Tibial artery (tissue), 4 donors: ENCODE results near the gene ZNF180.

Experiments used
- DNase-seq, 2 donors: peaks; one replicate each; pipeline ENCODE4 v3.0.0-alpha.2; 2019
- H3K27ac ChIP-seq, 2 donors: fragments of 200-600 bp; sonication (generic) in 1 of 2; 1 replicate in 1 of 2; 2 replicates in 1 of 2; pipeline ENCODE4 v1.5.1; 2018 to 2019; ENCODE audit warnings: mild to moderate bottlenecking in 1 of 2
- H3K27me3 ChIP-seq, 2 donors: fragments of 200-600 bp; sonication (generic) in 1 of 2; one replicate each; pipeline versions ENCODE4 v1.5.1 to v1.6.0; 2016 to 2019
- H3K36me3 ChIP-seq, 3 donors: fragments of 200-600 bp; sonication (generic) in 2 of 3; one replicate each; pipeline ENCODE4 v1.5.1; 2016 to 2019; ENCODE audit warnings: mild to moderate bottlenecking in 2 of 3
- H3K4me1 ChIP-seq, 4 donors: fragments of 200-600 bp; sonication (generic) in 2 of 4; 1 replicate in 3 of 4; 2 replicates in 1 of 4; pipeline ENCODE4 v1.5.1; 2016 to 2019
- H3K4me3 ChIP-seq, 2 donors: fragments of 200-600 bp; sonication (generic) in 1 of 2; 1 replicate in 1 of 2; 2 replicates in 1 of 2; pipeline ENCODE4 v1.5.1; 2018 to 2019; ENCODE audit warnings: mild to moderate bottlenecking in 2 of 2
- H3K9me3 ChIP-seq, 3 donors: fragments of 200-600 bp; sonication (generic) in 1 of 3; one replicate each; pipeline ENCODE4 v1.5.1; 2016 to 2019
- intact Hi-C: fragments of 100-400 bp; cut with DNase I; formaldehyde crosslinking; loops from one replicate; pipeline ENCODE4 v1.15.0; 2023; ENCODE audit warnings: low total_unique reads
- TF ChIP-seq, protein P1 (sequence below), 2 experiments: fragments of 200-600 bp in 1 of 2; fragments of 450-650 bp in 1 of 2; IDR thresholded peaks; one replicate each; pipeline ENCODE4 v1.5.1; 2017 to 2019; ENCODE audit warnings: antibody characterized with exemption in 2 of 2, mild to moderate bottlenecking in 1 of 2, moderate library complexity in 1 of 2

The ZNF180 gene

DNA sequence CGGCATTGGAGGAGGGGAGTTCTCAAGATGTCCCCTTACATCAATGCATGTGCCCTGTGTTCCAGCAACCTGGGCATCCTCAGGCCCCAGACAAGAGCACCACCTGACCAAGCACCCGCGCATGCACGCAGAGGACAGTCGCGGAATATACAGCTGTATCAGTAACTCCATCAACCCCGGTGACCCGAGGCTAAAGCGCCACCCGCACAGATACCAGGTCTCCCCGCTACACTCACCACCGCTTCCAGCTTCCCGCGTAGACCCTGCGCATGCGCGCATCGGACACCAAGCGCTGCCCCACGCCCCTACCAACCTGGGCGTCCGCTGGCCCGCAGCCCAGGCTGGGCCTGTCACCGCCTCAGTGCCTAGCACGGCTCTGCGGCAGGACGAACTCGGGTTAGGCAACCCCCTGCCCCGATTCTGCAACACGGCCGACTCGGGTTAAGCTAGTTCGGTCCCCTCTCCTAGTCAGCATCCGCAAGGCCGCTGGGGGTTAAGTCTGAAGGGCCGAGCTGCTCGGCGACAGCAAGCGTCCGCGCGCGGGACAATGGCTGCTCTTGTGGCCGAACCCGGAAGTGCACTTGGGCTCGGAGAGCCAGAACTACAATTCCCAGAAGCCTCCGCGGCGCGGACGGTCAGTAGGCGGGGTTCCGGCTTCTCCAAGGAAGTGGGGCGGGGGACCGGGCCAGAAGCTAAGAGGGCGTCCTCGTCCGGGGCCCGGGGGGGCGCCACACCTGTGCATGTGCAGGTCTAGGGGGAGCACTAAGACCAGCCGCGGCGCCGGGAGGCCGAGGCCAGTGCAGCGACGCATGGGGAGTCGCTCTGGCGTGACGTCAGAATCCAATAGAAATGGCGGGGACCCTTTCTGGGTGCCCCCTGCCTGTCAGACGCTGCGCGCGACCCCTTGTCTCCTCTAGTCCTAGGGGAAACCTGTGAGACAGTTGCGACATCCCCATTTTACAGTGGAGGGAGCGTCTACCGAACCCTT is at the start of gene ZNF180:
ZNF180 (minus strand) TSS at position 561 of the 988 bp plus-strand sequence. CDS start 3,188 bp downstream, outside the sequence.
- DNase-seq = peak; percentile 92 to 95
- H3K4me3 ChIP-seq = peak within 1 kb of the TSS; percentile 63 to 82
- H3K36me3 ChIP-seq = peaks cover 23 to 38% (median 33%) of the 10 kb centered on the region in 3 donors
- H3K4me1 ChIP-seq = peaks cover 0 to 18% (median 14%) of the 10 kb centered on the region in 4 donors
- TF ChIP-seq, protein P1, sequence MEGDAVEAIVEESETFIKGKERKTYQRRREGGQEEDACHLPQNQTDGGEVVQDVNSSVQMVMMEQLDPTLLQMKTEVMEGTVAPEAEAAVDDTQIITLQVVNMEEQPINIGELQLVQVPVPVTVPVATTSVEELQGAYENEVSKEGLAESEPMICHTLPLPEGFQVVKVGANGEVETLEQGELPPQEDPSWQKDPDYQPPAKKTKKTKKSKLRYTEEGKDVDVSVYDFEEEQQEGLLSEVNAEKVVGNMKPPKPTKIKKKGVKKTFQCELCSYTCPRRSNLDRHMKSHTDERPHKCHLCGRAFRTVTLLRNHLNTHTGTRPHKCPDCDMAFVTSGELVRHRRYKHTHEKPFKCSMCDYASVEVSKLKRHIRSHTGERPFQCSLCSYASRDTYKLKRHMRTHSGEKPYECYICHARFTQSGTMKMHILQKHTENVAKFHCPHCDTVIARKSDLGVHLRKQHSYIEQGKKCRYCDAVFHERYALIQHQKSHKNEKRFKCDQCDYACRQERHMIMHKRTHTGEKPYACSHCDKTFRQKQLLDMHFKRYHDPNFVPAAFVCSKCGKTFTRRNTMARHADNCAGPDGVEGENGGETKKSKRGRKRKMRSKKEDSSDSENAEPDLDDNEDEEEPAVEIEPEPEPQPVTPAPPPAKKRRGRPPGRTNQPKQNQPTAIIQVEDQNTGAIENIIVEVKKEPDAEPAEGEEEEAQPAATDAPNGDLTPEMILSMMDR (IDR thresholded peaks at IDR 0.05) = peak; percentile 58 to 87
- intact Hi-C loops = no loop called here
- H3K27me3 ChIP-seq = no peaks in the 10 kb centered on the region
- peaks cover 0 to 36% (median 28%) of the 10 kb centered on the region in 3 donors for H3K9me3 ChIP-seq
- H3K27ac ChIP-seq = peak within 1 kb of the TSS; percentile 77 to 81

DNA sequence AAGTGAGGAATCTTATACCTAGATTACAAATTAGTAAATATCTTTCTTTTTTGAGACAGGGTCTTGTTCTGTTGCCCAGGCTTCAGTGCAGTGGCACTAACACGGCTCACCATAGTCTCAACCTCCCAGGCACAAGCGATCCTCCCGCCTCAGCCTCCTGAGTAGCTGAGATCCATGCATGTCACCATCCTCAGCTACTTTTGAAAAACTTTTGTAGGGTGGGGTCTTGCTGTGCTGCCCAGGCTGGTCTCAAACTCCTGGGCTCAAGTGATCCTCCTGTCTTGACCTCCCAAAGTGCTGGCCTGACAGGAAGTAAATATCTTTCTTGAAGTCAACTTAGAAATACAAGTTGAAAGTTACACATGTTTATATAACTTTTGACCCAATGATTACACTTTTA is 49.2 kb upstream of the ZNF180 start:
- TF ChIP-seq, protein P1 (IDR thresholded peaks at IDR 0.05) = no peak
- intact Hi-C loops = no loop called here
- no peak overlapping the region for H3K4me3 ChIP-seq
- no peaks in the 10 kb centered on the region for H3K4me1 ChIP-seq
- no peak overlapping the region for H3K27ac ChIP-seq
- H3K36me3 ChIP-seq = no peaks in the 10 kb centered on the region
- no peaks in the 10 kb centered on the region for H3K9me3 ChIP-seq
- H3K27me3 ChIP-seq = peaks cover 0 to 2% of the 10 kb centered on the region in 2 donors
- DNase-seq = no peak

DNA sequence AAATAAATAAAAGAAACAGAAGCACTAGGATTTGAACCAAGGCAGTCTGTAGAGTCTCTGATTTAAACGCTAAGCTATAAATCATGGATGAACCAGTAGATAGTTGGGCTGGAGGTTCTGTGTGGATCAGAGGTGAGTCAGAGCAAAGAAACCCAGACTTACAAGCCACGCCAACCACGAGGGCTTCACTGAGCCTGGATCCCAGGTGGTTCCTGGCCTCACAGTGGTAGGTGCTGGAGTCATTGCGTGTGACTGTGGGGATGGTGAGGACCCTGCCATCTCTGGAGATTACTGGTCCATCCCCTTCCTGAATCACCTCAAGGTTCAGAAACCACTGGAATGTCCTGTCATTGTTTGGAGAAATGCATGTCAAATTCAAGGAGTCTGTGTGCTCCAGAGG is 48.4 kb upstream of the ZNF180 start:
- Histone ChIP-seq H3K4me3 (no peak overlapping the region), H3K27ac (no peak overlapping the region), H3K9me3 (no peaks in the 10 kb centered on the region), H3K27me3 (peaks cover 0 to 7% of the 10 kb centered on the region in 2 donors), H3K36me3 (no peaks in the 10 kb centered on the region), H3K4me1 (no peaks in the 10 kb centered on the region)
- intact Hi-C loops = no loop called here
- no peak for DNase-seq
- TF ChIP-seq, protein P1 (IDR thresholded peaks at IDR 0.05) = no peak

DNA sequence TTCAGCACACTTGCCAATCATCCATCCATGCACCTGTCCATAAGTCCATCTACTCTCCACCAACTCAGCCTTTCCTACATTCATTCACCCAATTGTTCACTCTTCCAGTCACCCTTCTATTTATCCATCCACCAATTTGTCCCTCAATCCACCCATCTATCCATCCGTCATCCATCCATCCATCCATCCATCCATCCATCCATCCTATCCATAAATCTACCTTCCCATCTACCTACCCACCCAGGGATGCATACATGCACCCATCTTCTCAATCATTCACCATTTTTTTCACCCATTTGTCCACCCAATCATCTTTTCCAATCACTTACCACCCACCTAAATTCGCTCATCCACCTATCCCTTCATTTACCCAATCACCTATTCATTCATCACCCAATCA is 43.7 kb upstream of the ZNF180 start:
- H3K4me1 ChIP-seq = no peaks in the 10 kb centered on the region
- no peak overlapping the region for H3K4me3 ChIP-seq
- no peaks in the 10 kb centered on the region for H3K9me3 ChIP-seq
- intact Hi-C loops = no loop called here
- DNase-seq = no peak
- H3K27ac ChIP-seq = no peak overlapping the region
- TF ChIP-seq, protein P1 (IDR thresholded peaks at IDR 0.05) = no peak
- H3K36me3 ChIP-seq = no peaks in the 10 kb centered on the region
- peaks cover 0 to 19% of the 10 kb centered on the region in 2 donors for H3K27me3 ChIP-seq

DNA sequence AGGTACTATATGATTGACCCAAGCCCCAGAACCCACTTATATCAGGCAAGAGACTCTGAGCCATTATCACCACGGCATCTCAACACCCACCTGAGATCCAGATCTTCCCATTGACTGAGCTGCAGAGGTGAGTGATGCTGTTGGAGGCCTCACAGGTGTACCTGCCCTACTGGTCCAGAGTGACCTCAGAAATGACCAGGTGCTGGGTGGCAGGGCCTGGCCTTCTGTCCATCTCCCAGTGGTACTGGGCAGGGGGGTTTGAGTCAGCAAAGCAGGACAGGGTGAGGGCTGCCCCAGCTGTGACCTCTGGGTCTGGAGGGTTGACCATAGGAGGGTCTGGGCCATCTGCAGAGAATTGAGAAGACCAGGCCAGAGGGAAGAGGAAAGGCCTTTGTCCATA is 42.3 kb upstream of the ZNF180 start:
- Histone ChIP-seq H3K27me3 (peaks cover 0 to 19% of the 10 kb centered on the region in 2 donors), H3K4me1 (no peaks in the 10 kb centered on the region), H3K36me3 (no peaks in the 10 kb centered on the region), H3K9me3 (no peaks in the 10 kb centered on the region), H3K27ac (no peak overlapping the region), H3K4me3 (no peak overlapping the region)
- TF ChIP-seq, protein P1 (IDR thresholded peaks at IDR 0.05) = no peak
- intact Hi-C loops = no loop called here
- no peak for DNase-seq
